ENCODE data around the gene PPP1R12C.

Gene PPP1R12C

DNA sequence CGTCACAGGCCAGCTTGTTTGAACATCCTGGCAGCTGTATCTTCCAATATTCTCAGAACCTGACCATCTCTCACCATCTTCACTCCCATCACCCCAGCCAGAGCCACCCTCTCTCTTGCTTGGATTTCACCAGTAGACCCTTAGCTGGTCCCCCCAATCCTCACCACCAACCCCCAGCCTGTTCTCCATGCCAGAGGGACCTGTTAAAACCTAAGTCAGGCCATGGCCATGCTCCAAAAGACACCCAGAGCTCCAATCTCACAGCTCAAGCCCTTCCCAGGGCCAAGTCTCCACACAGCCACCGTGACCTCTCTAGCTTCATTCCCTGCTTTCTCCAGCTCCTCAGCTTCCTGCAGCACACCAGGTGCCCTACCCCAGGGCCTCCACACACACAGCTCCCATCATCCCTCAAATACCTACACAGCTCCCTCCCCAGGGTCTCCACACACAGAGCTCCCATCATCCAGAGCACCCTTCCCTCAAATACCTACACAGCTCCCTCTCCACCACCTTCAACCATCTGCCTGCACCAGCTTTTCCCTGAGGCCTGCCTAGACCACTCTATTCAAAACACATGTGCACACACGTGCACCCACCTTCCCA lies 28.0 kb downstream of the PPP1R12C start:
- DNase-seq: no peak

DNA sequence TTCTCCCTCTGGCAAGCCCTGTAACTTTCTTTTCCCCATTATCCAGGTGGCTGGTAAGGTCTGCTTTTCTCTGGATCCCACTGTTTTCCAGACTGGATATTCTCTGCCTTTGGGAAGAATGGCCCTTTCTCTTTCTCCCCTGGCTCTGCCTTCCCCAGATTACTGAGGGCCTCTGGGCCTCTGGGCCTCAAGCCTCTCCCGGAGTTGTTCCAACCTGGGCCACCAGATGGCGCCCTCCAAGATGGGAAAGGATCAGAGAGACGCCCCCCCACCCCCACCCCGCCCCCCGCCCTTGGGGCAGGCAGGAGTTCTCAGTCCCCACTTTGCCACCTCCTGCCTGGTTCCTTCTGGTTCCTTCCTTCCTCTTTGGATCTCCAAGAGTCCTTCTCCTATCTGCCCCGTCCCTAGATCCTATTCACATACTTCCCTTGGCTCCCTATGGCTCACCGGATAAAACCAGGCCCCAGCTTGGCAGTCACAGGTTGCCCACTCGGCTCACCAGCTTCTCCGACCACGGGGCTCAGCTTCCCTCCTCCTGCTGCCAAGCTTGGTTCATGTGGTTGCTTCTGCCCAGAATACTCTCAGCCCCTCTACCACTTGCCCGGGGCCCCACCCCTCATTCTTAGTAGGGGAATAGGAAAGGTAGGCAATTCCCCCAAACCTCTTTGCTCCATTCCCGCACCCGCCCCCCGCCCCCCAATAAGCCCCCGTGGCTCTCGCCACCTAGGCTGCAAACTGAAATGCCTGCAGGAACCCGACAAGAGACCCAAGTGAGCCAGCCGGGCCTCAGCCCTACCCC lies 28.7 kb downstream of the PPP1R12C start:
- DNase-seq: peak; percentile 71

GRCh38 chr19:55088021-55088451 lies 29.4 kb downstream of the PPP1R12C start:
- no peak for DNase-seq

DNA sequence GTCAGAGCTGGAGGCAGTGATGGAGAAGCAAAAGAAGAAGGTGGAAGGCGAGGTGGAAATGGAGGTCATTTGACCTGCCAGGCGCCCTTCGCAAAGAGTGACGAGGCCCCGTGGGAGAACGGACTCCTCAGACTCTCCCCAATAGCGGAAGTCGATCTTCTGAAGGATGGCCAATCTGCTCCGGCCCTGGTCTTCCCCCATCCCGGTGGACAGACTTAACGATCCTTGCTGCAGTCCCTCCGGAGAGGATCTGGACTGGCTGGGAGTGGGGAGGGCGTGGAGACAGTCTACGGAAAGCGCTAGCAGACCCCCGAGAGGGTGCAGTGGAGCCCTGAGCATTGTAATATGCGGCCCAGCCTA lies 29.9 kb downstream of the PPP1R12C start:
- no peak for DNase-seq

DNA sequence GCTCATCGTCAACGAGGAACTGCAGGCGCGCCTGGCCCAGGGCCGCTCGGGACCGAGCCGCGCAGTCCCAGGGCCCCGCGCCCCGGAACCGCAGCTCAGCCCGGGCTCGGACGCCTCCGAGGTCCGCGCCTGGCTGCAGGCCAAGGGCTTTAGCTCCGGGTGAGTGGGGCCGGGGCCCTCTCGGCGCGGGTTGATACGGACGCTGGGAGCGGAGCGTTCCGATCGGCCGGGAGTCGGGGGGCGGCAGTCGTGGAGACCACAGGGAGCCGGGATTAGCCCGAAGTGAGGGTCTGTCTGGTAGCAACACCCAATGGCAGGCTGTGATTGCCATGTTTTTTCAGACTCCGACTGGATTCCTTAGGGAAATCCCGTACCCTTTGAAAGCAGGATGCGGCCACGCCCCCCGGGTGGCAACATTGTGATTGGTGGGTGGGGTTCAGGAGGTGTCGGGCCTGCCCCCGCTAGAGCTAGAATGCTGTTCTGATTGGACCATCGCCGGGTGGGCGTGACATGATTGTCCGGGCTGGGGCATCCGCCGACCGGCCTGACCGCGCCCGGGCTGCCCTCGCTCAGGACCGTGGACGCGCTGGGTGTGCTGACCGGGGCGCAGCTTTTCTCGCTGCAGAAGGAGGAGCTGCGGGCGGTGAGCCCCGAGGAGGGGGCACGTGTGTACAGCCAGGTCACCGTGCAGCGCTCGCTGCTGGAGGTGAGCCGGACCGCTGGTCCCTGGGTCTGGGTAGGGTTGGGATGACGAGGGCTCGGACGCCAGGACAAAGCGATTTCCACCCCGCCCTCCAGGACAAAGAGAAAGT lies 30.5 kb downstream of the PPP1R12C start:
- peak; percentile 88 for DNase-seq

DNA sequence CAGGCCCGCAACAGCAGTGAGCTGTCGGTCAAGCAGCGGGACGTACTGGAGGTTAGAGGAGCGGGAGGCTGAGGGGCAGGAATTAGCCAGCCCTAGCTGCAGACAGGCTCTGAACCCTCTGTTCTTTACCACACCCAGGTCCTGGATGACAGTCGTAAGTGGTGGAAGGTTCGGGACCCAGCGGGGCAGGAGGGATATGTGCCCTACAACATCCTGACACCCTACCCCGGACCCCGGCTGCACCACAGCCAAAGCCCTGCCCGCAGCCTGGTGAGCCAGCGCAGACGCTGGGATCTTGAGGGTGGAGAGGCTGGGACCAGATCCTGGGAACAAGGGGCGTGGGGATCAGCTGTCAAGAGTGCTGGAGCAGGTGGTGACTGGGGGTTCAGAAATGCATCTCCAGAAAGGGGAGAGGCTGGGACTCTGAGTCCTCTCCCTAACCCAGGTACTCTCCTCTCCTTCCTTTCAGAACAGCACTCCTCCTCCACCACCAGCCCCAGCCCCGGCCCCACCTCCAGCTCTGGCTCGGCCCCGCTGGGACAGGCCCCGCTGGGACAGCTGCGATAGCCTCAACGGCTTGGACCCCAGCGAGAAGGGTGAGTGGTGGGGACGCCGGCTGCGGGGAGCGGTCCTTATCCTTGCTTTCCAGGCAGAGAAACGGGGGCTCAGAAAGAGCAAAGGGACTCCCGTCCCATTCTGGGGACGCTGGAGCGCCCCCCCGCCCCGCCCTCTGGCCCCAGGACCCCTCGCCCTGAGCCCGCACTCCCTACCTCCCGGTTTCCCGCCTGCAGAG lies 31.3 kb downstream of the PPP1R12C start:
- DNase-seq: no peak

DNA sequence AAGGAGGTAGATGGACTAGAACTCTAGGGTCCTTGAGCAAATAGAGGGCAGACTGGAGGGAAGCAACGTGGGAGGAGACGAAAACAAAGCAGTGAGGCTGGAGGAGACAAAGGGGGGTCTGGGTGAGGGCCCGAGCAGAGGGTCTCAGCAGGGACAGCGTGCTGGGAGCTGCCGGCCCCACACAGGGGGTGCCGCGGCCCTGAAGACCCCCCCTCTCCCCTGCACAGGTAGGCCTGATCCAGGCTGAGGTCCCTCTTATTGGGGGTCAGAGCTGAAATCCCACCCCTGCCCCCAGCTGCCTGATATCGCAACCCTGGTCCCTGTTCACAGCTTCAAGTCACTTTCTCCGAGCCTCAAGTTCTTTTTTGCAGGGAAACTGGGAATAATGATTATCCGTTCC lies 33.0 kb downstream of the PPP1R12C start:
- DNase-seq: no peak

GRCh38 chr19:55083004-55083850 lies 34.2 kb downstream of the PPP1R12C start:
- DNase-seq: no peak

DNA sequence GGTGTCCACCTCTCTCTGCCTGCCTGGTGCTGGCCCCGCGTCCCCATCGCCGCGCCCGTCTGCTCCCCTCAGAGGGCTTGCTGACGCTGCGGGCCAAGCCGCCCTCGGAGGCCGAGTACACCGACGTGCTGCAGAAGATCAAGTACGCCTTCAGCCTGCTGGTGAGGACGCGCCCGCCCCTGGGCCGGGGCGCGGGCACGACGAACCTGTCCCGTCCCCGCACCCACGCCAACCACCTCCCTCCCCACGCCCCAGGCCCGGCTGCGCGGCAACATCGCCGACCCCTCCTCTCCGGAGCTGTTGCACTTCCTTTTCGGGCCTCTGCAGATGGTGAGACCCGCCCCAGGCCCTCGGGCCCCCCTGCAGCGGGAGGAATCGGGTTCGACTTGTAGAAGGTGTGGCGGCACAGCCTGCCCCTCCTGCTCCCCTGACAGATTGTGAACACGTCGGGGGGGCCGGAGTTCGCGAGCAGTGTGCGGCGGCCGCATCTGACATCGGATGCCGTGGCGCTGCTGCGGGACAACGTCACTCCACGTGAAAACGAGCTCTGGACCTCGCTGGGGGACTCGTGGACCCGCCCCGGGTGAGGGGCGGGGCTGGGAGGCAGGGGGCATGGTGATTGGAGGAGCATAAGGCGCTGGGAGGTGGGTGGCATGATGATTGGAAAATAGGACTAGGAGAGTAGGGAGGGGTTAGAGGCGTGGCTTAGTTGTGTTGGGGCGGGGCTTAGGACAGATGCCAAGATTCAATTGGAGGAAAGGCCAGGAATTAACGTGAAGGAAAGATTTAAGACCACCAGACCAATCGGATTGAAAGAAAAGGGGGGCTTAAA lies 35.2 kb downstream of the PPP1R12C start:
- peak; percentile 32 for DNase-seq

- no peak for DNase-seq
Observed at GRCh38 chr19:55081770-55082019, 35.7 kb downstream of the PPP1R12C start.

DNA sequence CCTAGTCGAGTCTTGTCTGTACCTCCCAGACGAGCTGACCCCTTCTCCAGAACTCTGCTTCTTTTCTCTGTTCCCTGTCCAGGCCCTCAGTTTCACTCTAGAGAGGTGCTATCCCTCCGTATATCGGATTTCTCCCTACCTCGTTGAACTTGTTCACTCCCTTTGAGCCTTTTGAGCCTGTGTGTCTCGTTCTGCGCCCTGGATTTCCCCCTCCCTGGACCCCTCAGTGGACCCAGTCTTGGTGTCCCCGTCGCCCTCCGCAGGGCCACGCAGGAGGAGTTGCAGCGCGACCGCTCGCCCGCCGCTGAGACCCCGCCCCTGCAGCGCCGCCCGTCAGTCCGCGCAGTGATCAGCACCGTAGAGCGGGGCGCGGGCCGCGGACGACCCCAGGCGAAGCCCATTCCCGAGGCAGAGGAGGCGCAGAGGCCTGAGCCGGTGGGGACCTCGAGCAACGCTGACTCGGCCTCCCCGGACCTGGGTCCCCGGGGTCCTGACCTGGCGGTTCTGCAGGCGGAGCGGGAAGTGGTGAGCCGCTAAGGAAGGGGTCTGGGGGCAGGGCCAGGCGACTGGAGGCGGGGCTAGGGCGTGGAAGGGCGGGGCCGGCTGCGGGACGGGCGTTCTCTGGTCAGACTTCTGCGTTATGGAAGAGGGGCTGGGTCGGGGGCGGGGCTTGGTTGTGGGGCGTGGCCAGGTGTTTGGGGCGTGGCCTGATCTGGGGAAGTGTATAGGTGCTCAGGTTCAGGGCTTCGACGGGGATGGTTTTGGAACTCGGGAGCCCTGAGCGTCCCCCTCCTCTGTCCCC lies 36.3 kb downstream of the PPP1R12C start:
- DNase-seq: peak; percentile 42

DNA sequence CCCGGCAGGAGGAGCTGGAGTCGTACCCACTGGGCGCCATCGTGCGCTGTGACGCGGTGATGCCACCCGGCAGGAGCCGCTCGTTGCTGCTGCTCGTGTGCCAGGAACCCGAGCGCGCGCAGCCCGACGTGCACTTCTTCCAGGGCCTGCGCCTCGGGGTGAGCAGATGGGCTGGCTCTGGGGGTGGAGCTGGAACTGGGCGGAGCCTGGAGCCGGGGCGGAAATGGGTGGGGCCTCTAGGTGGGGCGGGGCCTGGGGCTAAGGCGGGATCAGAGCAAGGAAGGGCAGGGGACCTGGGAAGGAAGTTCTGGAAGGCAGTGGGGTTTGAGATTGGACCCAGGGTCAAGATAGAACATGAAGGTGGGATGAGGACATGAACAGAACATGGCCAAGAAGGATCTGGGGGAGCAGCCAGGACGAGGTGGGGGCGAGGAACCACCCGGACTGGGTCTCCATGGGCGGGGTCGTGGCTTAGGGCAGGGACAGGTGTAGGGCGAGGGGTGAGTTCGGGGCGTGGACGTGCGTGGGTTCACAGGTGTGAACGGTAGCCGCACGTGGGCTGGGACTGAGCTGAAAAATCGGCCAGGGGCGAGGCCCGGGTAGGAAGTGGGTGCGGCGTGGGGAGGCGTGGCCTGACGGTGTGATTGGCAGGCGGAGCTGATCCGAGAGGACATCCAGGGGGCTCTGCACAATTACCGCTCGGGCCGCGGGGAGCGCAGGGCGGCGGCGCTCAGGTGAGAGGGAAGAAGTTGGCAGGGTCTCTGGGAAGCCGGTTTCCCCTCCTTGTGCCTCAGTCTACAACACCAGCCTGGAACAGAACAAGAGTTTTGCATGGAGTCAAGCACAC lies 37.1 kb downstream of the PPP1R12C start:
- peak; percentile 63 for DNase-seq

GRCh38 chr19:55079400-55080038 lies 37.9 kb downstream of the PPP1R12C start:
- no peak for DNase-seq

- no peak for DNase-seq
Observed at GRCh38 chr19:55078996-55079395, 38.4 kb downstream of the PPP1R12C start.

DNA sequence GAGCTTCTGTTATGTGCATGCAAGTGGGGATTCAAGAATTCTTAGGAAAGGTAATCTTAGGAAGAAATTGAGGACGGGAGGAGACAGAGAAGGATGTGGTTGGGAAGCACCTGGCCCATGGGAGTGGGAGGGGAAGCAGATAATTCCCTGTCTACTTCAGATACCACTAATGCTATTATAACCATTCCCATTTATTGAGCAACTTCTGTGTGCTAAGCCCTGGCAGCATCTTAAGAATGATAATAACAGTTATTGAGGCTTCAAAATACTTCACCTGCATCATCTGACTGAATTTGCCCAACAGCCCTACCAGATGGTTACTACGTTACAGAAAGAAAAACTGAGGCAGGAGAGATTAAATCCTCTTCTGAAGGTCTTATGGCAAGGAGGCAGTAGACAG lies 40.3 kb downstream of the PPP1R12C start:
- DNase-seq: no peak

DNA sequence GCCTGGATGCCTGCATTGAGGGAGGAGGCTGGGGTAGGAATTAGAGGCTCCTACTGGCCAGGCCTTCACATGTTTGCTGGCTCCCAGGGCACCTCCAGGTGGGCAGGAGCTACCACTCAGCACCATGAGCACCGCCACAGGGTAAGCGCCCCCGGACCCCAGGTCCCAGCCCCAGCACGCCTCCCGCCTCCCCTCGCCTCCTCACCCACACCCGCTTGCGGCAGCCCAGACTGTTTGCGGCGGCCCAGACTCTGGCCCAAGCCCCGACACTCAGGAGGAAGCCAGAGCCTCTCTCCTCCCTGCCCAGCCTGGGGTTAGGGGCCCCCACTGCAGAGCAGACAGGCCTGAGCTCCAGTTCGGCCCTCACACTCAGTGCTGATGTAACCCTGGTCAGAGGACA lies 41.1 kb downstream of the PPP1R12C start:
- DNase-seq: no peak

- no peak for DNase-seq
Observed at GRCh38 chr19:55075371-55075998, 42.0 kb downstream of the PPP1R12C start, which contains the start of gene EPS8L1. Gene EPS8L1, plus strand, starts transcription at chr19:55075869. Its CDS starts 576 bp downstream, at chr19:55076445.

- no peak for DNase-seq
Observed at GRCh38 chr19:55071913-55072312, 45.5 kb downstream of the PPP1R12C start.
